IMR-90 (cell line): Measurements from ENCODE around the gene RASA1. TPM values are rescaled to one million over a fixed set of nuclear protein-coding genes. Genes with fewer than 3 reads are reported as not detected.

Source experiments
- ATAC-seq: fragments of 200-7000 bp; cut with Tn5 transposase; 2 replicates; pipeline ENCODE4 v1.9.1; 2020; ENCODE audit warnings: low read depth, mild to moderate bottlenecking, moderate library complexity
- BruUV-seq: library from RNA; stranded (reverse); fragments of 400-500 nt; replicated peaks from 2 replicates; lab custom pipeline; 2021; lab: Mats Ljungman, UMichigan
- CTCF ChIA-PET: fragments of 300-600 bp; formaldehyde crosslinking; extraction: SDS; loops from one replicate; lab custom pipeline; 2021; ENCODE audit warnings: antibody characterized with exemption; lab: Yijun Ruan, JAX
- POLR2A ChIA-PET: fragments of 300-600 bp; sonication (Branson Sonifier 250); formaldehyde crosslinking; loops from one replicate; lab custom pipeline; 2022; ENCODE audit warnings: antibody characterized with exemption; ENCODE audit not compliant: unreplicated experiment; lab: Charles Lee
- DNase-seq: peaks from one replicate; pipeline ENCODE4 v3.0.0; 2013
- H2AFZ ChIP-seq: replicated peaks from 2 replicates; pipeline ENCODE3; 2013; ENCODE audit warnings: low read length, mild to moderate bottlenecking; ENCODE audit not compliant: poor library complexity
- H2AK5ac ChIP-seq: 2 replicates; pipeline ENCODE4 v1.6.1; 2013; ENCODE audit warnings: low read depth, low read length, inconsistent platforms
- H2AK9ac ChIP-seq: replicated peaks from 2 replicates; pipeline ENCODE3; 2013; ENCODE audit warnings: mild to moderate bottlenecking, low read depth, low read length, moderate library complexity; ENCODE audit not compliant: poor library complexity
- H2BK120ac ChIP-seq: 2 replicates; pipeline ENCODE4 v1.6.1; 2013; ENCODE audit warnings: low read depth, low read length, inconsistent platforms
- H2BK15ac ChIP-seq: 3 replicates; pipeline ENCODE4 v1.6.1; 2013; ENCODE audit warnings: low read depth, low read length, inconsistent platforms
- H2BK20ac ChIP-seq: 2 replicates; pipeline ENCODE4 v1.6.1; 2013; ENCODE audit warnings: low read depth, mild to moderate bottlenecking, inconsistent platforms, low read length, moderate library complexity
- H2BK5ac ChIP-seq: 2 replicates; pipeline ENCODE4 v1.6.1; 2013; ENCODE audit warnings: mild to moderate bottlenecking, low read depth, low read length, inconsistent platforms; ENCODE audit not compliant: poor library complexity, severe bottlenecking
- H3K14ac ChIP-seq: replicated peaks from 2 replicates; pipeline ENCODE4 v1.6.1; 2013; ENCODE audit warnings: low read depth, low read length, inconsistent platforms
- H3K18ac ChIP-seq: 2 replicates; pipeline ENCODE4 v1.6.1; 2013; ENCODE audit warnings: low read depth, low read length, control low read depth
- H3K23ac ChIP-seq: 2 replicates; pipeline ENCODE4 v1.6.1; 2013; ENCODE audit warnings: low read depth, low read length, inconsistent platforms
- H3K27ac ChIP-seq: 2 replicates; pipeline ENCODE4 v1.5.1; 2013; ENCODE audit warnings: mild to moderate bottlenecking, control low read depth, low read length; ENCODE audit not compliant: insufficient read depth
- H3K27me3 ChIP-seq: 2 replicates; pipeline ENCODE4 v1.6.1; 2013; ENCODE audit warnings: low read length; ENCODE audit not compliant: control insufficient read depth, insufficient read depth
- H3K36me3 ChIP-seq: 2 replicates; pipeline ENCODE4 v1.6.1; 2013; ENCODE audit warnings: low read length, mixed read lengths; ENCODE audit not compliant: control insufficient read depth, insufficient read depth
- H3K4ac ChIP-seq: 2 replicates; pipeline ENCODE4 v1.6.1; 2013; ENCODE audit warnings: low read depth, low read length, inconsistent platforms
- H3K4me1 ChIP-seq: 2 replicates; pipeline ENCODE4 v1.6.1; 2013; ENCODE audit warnings: low read length, mixed read lengths; ENCODE audit not compliant: control insufficient read depth, insufficient read depth
- H3K4me2 ChIP-seq: 2 replicates; pipeline ENCODE4 v1.6.1; 2013; ENCODE audit warnings: low read depth, mild to moderate bottlenecking, control low read depth, low read length, moderate library complexity
- H3K4me3 ChIP-seq: 2 replicates; pipeline ENCODE4 v1.5.1; 2013; ENCODE audit warnings: low read depth, mild to moderate bottlenecking, control low read depth, low read length, moderate library complexity; ENCODE audit not compliant: insufficient read depth
- H3K56ac ChIP-seq: 2 replicates; pipeline ENCODE4 v1.6.1; 2013; ENCODE audit warnings: low read length, inconsistent platforms; ENCODE audit not compliant: insufficient read depth; ENCODE audit errors: extremely low read depth
- H3K79me1 ChIP-seq, 2 experiments: 2 replicates each; pipeline ENCODE4 v1.6.1; 2013; ENCODE audit warnings: low read length in 2 of 2, inconsistent platforms in 1 of 2, low read depth in 1 of 2
- H3K9ac ChIP-seq: 2 replicates; pipeline ENCODE4 v1.6.1; 2013; ENCODE audit warnings: low read depth, low read length, control low read depth
- H3K9me1 ChIP-seq: 2 replicates; pipeline ENCODE4 v1.6.1; 2013; ENCODE audit warnings: low read length, inconsistent platforms; ENCODE audit not compliant: insufficient read depth
- H3K9me3 ChIP-seq: 2 replicates; pipeline ENCODE4 v1.6.1; 2013; ENCODE audit warnings: low read length; ENCODE audit not compliant: control insufficient read depth, insufficient read depth
- H4K20me1 ChIP-seq: 2 replicates; pipeline ENCODE4 v1.6.1; 2013; ENCODE audit warnings: low read length, inconsistent platforms; ENCODE audit not compliant: insufficient read depth
- H4K5ac ChIP-seq: 2 replicates; pipeline ENCODE4 v1.6.1; 2013; ENCODE audit warnings: mild to moderate bottlenecking, low read depth, low read length, control low read depth
- H4K8ac ChIP-seq, 2 experiments: 2 replicates each; pipeline ENCODE4 v1.6.1; 2013; ENCODE audit warnings: low read depth in 2 of 2, low read length in 2 of 2, control low read depth in 1 of 2, inconsistent platforms in 1 of 2
- H4K91ac ChIP-seq: 2 replicates; pipeline ENCODE4 v1.6.1; 2013; ENCODE audit warnings: low read depth, low read length, inconsistent platforms; ENCODE audit not compliant: insufficient read depth
- BHLHE40 ChIP-seq: fragments of 150-350 bp; IDR thresholded peaks from 2 replicates; pipeline ENCODE4 v1.6.1; 2016; ENCODE audit warnings: mild to moderate bottlenecking, low read depth, low read length
- CEBPB ChIP-seq: IDR thresholded peaks from 2 replicates; pipeline ENCODE4 v1.6.1; 2012; ENCODE audit warnings: low read depth, low read length, improper control_type of control experiment
- CHD1 ChIP-seq: IDR thresholded peaks from 2 replicates; pipeline ENCODE4 v1.6.1; 2012; ENCODE audit warnings: low read depth, low read length, improper control_type of control experiment
- ELK1 ChIP-seq: fragments of 150-350 bp; IDR thresholded peaks from 2 replicates; pipeline ENCODE4 v1.6.1; 2016; ENCODE audit warnings: low read depth, mild to moderate bottlenecking, low read length, moderate library complexity, borderline replicate concordance
- FOS ChIP-seq: fragments of 150-350 bp; IDR thresholded peaks from 2 replicates; pipeline ENCODE4 v1.6.1; 2016; ENCODE audit warnings: low read depth, low read length
- MAFK ChIP-seq: IDR thresholded peaks from 2 replicates; pipeline ENCODE4 v1.6.1; 2012; ENCODE audit warnings: low read depth, low read length, improper control_type of control experiment
- MAZ ChIP-seq: IDR thresholded peaks from 2 replicates; pipeline ENCODE4 v1.6.1; 2012; ENCODE audit warnings: low read depth, mild to moderate bottlenecking, low read length, improper control_type of control experiment, moderate library complexity, borderline replicate concordance
- MXI1 ChIP-seq: IDR thresholded peaks from 2 replicates; pipeline ENCODE4 v1.6.1; 2012; ENCODE audit warnings: low read depth, mild to moderate bottlenecking, low read length, moderate library complexity, borderline replicate concordance
- NFE2L2 ChIP-seq: fragments of 150-350 bp; IDR thresholded peaks from 2 replicates; pipeline ENCODE4 v1.6.1; 2016; ENCODE audit warnings: low read depth, mild to moderate bottlenecking, low read length
- POLR2A ChIP-seq: IDR thresholded peaks from 2 replicates; pipeline ENCODE4 v1.6.1; 2012; ENCODE audit warnings: mild to moderate bottlenecking, low read depth, low read length
- RAD21 ChIP-seq: IDR thresholded peaks from 2 replicates; pipeline ENCODE4 v1.6.1; 2012; ENCODE audit warnings: low read length, improper control_type of control experiment
- RCOR1 ChIP-seq: IDR thresholded peaks from 2 replicates; pipeline ENCODE4 v1.6.1; 2012; ENCODE audit warnings: mild to moderate bottlenecking, low read length, improper control_type of control experiment; ENCODE audit not compliant: insufficient replicate concordance
- RFX5 ChIP-seq: IDR thresholded peaks from 2 replicates; pipeline ENCODE4 v1.8.0; 2012; ENCODE audit warnings: low read depth, mild to moderate bottlenecking, low read length, moderate library complexity
- SMC3 ChIP-seq: fragments of 150-350 bp; IDR thresholded peaks from 2 replicates; pipeline ENCODE4 v1.6.1; 2016; ENCODE audit warnings: low read depth, mild to moderate bottlenecking, antibody characterized with exemption, low read length, moderate library complexity
- USF2 ChIP-seq: fragments of 150-350 bp; IDR thresholded peaks from 2 replicates; pipeline ENCODE4 v1.6.1; 2017; ENCODE audit warnings: mild to moderate bottlenecking, antibody characterized with exemption, low read length, low read depth
- WGBS, 2 experiments: methylation state at CpG; one replicate each; pipeline versions ENCODE4 v1.1.5 to v1.1.7; 2013; ENCODE audit warnings: missing lambda C conversion rate in 2 of 2; ENCODE audit not compliant: insufficient read length in 1 of 2; ENCODE audit errors: extremely low coverage in 2 of 2; 5-methylcytosine and 5-hydroxymethylcytosine counted together
- dilution Hi-C: fragments of 300-500 bp; cut with HindIII; formaldehyde crosslinking; loops from one replicate; pipeline ENCODE4 v1.14.3; 2018; ENCODE audit warnings: low sequenced_read_pairs; ENCODE audit not compliant: unreplicated experiment
- in situ Hi-C: fragments of 300-500 bp; cut with MboI; formaldehyde crosslinking; loops from 3 replicates; pipeline ENCODE4 v1.14.3; 2019; ENCODE audit warnings: low sequenced_read_pairs, inconsistent platforms, mixed read lengths
- intact Hi-C: fragments of 100-400 bp; cut with micrococcal nuclease; formaldehyde crosslinking; loops from 2 replicates; pipeline ENCODE4 v1.10.0; 2022
- polyA plus RNA-seq, 3 experiments: library from polyadenylated mRNA; depleted of rRNA; stranded (reverse); fragments of >200 nt; gene quantifications; 2 replicates each; pipeline ENCODE4 v1.2.3, GENCODE V29; 2012; ENCODE audit warnings: low replicate concordance in 1 of 3
- total RNA-seq: library from RNA; depleted of rRNA; stranded (reverse); fragments of >200 nt; gene quantifications from 2 replicates; pipeline ENCODE4 v1.2.3, GENCODE V29; 2012
- TF ChIP-seq, protein P1 (sequence below): conservative IDR thresholded peaks from 2 replicates; pipeline ENCODE4 v1.5.1; 2012; ENCODE audit warnings: mild to moderate bottlenecking, low read depth, low read length, improper control_type of control experiment

Gene RASA1
- total and polyA plus RNA-seq, 2 of the 4 experiments (the other 2 are of a cell fraction) = 37.6 to 45.7 TPM

GRCh38 chr5:87258507-87258906 lies 9.2 kb upstream of the RASA1 start:
- DNase-seq (no peak), ATAC-seq (no peak)
- no peak overlapping the region for H3K56ac ChIP-seq
- H2BK120ac ChIP-seq = no peak overlapping the region
- ChIA-PET POLR2A (no interaction called here), CTCF (no interaction called here)
- dilution Hi-C loops (no loop called here), intact Hi-C loops (no loop called here), in situ Hi-C loops (no loop called here)
- no peak overlapping the region for H2AFZ ChIP-seq
- H2AK5ac ChIP-seq = no peak overlapping the region
- no peaks in the 10 kb centered on the region for H3K27me3 ChIP-seq
- no peak overlapping the region for H3K4me2 ChIP-seq
- no peaks in the 10 kb centered on the region for H3K9me1 ChIP-seq
- H4K5ac ChIP-seq = no peak overlapping the region
- H4K20me1 ChIP-seq = no peaks in the 10 kb centered on the region
- no peak overlapping the region for H4K8ac ChIP-seq
- H2BK20ac ChIP-seq = no peak overlapping the region
- WGBS, 2 experiments = no CpG with 5 or more reads among the region's 1 CpG
- no peak overlapping the region for H3K4me3 ChIP-seq
- H3K14ac ChIP-seq = no peak overlapping the region
- no peak overlapping the region for H3K9ac ChIP-seq
- H3K23ac ChIP-seq = no peak overlapping the region
- no peaks in the 10 kb centered on the region for H3K4me1 ChIP-seq
- no peak overlapping the region for H3K27ac ChIP-seq
- no peak overlapping the region for H4K91ac ChIP-seq
- H3K18ac ChIP-seq = no peak overlapping the region
- H3K4ac ChIP-seq = no peak overlapping the region
- no peaks in the 10 kb centered on the region for H3K79me1 ChIP-seq
- no peak overlapping the region for H2BK5ac ChIP-seq
- TF ChIP-seq RCOR1 = no peak
- TF ChIP-seq ELK1 = no peak
- no peak for TF ChIP-seq MXI1
- no peak for TF ChIP-seq FOS
- no peak for TF ChIP-seq RFX5
- no peak for TF ChIP-seq MAFK
- TF ChIP-seq, protein P1, sequence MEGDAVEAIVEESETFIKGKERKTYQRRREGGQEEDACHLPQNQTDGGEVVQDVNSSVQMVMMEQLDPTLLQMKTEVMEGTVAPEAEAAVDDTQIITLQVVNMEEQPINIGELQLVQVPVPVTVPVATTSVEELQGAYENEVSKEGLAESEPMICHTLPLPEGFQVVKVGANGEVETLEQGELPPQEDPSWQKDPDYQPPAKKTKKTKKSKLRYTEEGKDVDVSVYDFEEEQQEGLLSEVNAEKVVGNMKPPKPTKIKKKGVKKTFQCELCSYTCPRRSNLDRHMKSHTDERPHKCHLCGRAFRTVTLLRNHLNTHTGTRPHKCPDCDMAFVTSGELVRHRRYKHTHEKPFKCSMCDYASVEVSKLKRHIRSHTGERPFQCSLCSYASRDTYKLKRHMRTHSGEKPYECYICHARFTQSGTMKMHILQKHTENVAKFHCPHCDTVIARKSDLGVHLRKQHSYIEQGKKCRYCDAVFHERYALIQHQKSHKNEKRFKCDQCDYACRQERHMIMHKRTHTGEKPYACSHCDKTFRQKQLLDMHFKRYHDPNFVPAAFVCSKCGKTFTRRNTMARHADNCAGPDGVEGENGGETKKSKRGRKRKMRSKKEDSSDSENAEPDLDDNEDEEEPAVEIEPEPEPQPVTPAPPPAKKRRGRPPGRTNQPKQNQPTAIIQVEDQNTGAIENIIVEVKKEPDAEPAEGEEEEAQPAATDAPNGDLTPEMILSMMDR = no peak
- TF ChIP-seq POLR2A = no peak
- no peak for TF ChIP-seq USF2
- no peak for TF ChIP-seq NFE2L2
- no peak for TF ChIP-seq SMC3
- TF ChIP-seq CEBPB = no peak
- TF ChIP-seq BHLHE40 = no peak
- TF ChIP-seq CHD1 = no peak
- TF ChIP-seq MAZ = no peak
- no peak for TF ChIP-seq RAD21
- BruUV-seq = no TSS peak
- H2BK15ac ChIP-seq = no peak overlapping the region
- no peaks in the 10 kb centered on the region for H3K9me3 ChIP-seq
- no peak overlapping the region for H2AK9ac ChIP-seq
- no peaks in the 10 kb centered on the region for H3K36me3 ChIP-seq
